ENCODE results near the gene GRAMD1C. TPM values are rescaled to one million over a fixed set of nuclear protein-coding genes. Genes with fewer than 3 reads are reported as not detected.

GRAMD1C gene
- total and polyA plus RNA-seq, 2 experiments from 2014 or later, result 3.2 to 6.0 TPM

DNA sequence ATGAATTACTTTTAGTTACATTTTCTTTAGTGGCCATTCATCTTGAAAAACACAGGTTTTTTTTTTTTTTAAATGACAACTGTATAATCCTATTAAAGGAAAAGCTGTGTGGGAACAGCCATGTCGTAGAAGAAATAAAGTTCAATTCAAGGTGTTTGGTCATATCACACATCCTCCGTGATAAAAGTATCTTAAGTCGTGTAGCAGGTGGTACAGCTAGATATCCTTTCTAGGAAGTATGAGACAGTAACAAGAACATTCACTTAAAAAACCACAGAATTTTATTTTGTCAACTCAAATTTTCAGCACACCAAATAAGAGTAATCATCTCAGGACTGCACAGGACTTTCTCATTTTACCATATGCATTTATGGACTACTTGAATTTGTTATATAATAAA lies 125.3 kb downstream of the GRAMD1C start:
- no peak overlapping the region for H3K4me3 ChIP-seq
- H4K20me1 ChIP-seq (ENCODE audit: insufficient read depth), result no peaks in the 10 kb centered on the region
- 0 out of 2 replicates have a peak, but pooled peaks cover 2% of the 10 kb centered on the region for H3K4me1 ChIP-seq (ENCODE audit: insufficient read depth)
- no peaks in the 10 kb centered on the region for H3K36me3 ChIP-seq (ENCODE audit: low read depth)
- in situ Hi-C loops (cut with MboI), result no loop called here
- no peak overlapping the region for H3K9ac ChIP-seq
- no peak overlapping the region for H3K4me2 ChIP-seq (ENCODE audit: unreplicated experiment)
- DNase-seq, result no peak
- 0 out of 2 replicates have a peak, but pooled peaks cover 3% of the 10 kb centered on the region for H3K9me2 ChIP-seq (ENCODE audit: insufficient read depth)
- H3K79me2 ChIP-seq (ENCODE audit: insufficient read depth), result no peaks in the 10 kb centered on the region
- no peak overlapping the region for H2AFZ ChIP-seq
- H3K27me3 ChIP-seq (replicated peaks; ENCODE audit: insufficient read depth), result no peaks in the 10 kb centered on the region
- H3F3A ChIP-seq (ENCODE audit: insufficient read depth), result 0 out of 2 replicates have a peak, but pooled peaks cover 3% of the 10 kb centered on the region
- no peak for TF ChIP-seq EZH2 (IDR thresholded peaks at IDR 0.05; ENCODE audit: insufficient read depth, poor library complexity, severe bottlenecking)
- no peak for TF ChIP-seq EZH2phosphoT487 (IDR thresholded peaks at IDR 0.05; ENCODE audit: insufficient read depth, low read depth)
- no peak overlapping the region for H3K27ac ChIP-seq
- 92 to 93% methylated on average over 3 of the region's 3 CpGs for WGBS, 2 experiments (ENCODE audit: low coverage in 1 of 2, low lambda C conversion rate in 2 of 2, missing lambda C conversion rate in 2 of 2)
- H3K9me3 ChIP-seq (ENCODE audit: low read depth), result no peaks in the 10 kb centered on the region

DNA sequence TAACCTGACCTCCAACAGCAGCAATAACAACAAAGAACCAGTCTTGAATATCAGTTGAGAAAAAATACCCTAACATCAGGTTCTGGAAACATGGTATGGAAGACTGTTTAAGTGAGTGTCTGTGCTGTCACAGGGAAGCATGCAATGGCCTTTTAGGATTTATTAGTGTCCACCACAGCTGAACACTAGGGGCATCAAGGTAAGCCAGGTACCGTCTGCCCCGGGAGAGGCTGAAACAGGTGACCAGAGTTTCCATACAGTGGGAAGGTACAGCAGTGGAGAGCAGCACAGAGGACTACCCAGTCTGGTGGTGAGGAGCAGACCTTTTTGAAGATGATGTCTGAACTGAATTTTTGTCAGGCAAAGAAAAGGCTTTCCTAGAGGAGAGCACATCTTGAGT lies 127.6 kb downstream of the GRAMD1C start:
- Histone ChIP-seq H3F3A (ENCODE audit: insufficient read depth) (peaks cover 15% of the 10 kb centered on the region; the same call in 1 of the 2 replicates), H3K9me3 (ENCODE audit: low read depth) (no peaks in the 10 kb centered on the region), H3K4me1 (ENCODE audit: insufficient read depth) (0 out of 2 replicates have a peak, but pooled peaks cover 9% of the 10 kb centered on the region), H2AFZ (no peak overlapping the region), H3K9me2 (ENCODE audit: insufficient read depth) (0 out of 2 replicates have a peak, but pooled peaks cover 3% of the 10 kb centered on the region), H3K4me3 (no peak overlapping the region), H3K36me3 (ENCODE audit: low read depth) (no peaks in the 10 kb centered on the region), H3K27ac (no peak overlapping the region), H3K27me3 (replicated peaks; ENCODE audit: insufficient read depth) (no peaks in the 10 kb centered on the region), H3K9ac (no peak overlapping the region), H3K4me2 (ENCODE audit: unreplicated experiment) (no peak overlapping the region), H4K20me1 (ENCODE audit: insufficient read depth) (no peaks in the 10 kb centered on the region), H3K79me2 (ENCODE audit: insufficient read depth) (no peaks in the 10 kb centered on the region)
- TF ChIP-seq EZH2 (IDR thresholded peaks at IDR 0.05; ENCODE audit: insufficient read depth, poor library complexity, severe bottlenecking) (no peak), EZH2phosphoT487 (IDR thresholded peaks at IDR 0.05; ENCODE audit: insufficient read depth, low read depth) (no peak)
- in situ Hi-C loops (cut with MboI), result no loop called here
- DNase-seq, result no peak
- 93 to 98% methylated on average over 2 of the region's 2 CpGs for WGBS, 2 experiments (ENCODE audit: low coverage in 1 of 2, low lambda C conversion rate in 2 of 2, missing lambda C conversion rate in 2 of 2)

DNA sequence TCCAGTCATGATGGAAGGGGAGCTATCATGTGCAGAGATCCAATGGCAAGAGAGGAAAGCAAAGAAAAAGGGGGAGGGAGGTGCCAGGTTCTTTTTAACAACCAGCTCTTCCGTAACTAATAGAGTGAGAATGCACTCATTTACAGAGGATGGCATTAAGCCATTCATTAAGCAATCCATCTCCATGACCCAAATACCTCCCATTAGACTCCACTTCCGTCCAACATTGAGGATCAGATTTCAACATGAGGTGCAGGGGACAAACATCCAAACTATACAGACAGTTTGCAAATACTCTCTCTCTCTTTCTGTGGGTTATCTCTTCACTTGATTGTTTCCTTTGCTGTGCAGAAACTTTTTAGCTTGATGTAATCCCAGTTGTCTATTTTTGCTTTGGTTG lies 130.4 kb downstream of the GRAMD1C start:
- in situ Hi-C loops (cut with MboI), result no loop called here
- Histone ChIP-seq H3K9me3 (ENCODE audit: low read depth) (peaks cover 3% of the 10 kb centered on the region), H3K4me1 (ENCODE audit: insufficient read depth) (0 out of 2 replicates have a peak, but pooled peaks cover 9% of the 10 kb centered on the region), H3K36me3 (ENCODE audit: low read depth) (0 out of 2 replicates have a peak, but pooled peaks cover 3% of the 10 kb centered on the region), H4K20me1 (ENCODE audit: insufficient read depth) (no peaks in the 10 kb centered on the region), H3F3A (ENCODE audit: insufficient read depth) (peaks cover 15% of the 10 kb centered on the region; the same call in 1 of the 2 replicates), H3K4me3 (no peak overlapping the region), H3K4me2 (ENCODE audit: unreplicated experiment) (peak overlapping the region; percentile 3), H2AFZ (no peak overlapping the region; the same call in 1 of the 2 replicates), H3K9ac (no peak overlapping the region), H3K27me3 (replicated peaks; ENCODE audit: insufficient read depth) (no peaks in the 10 kb centered on the region), H3K9me2 (ENCODE audit: insufficient read depth) (0 out of 2 replicates have a peak, but pooled peaks cover 3% of the 10 kb centered on the region), H3K27ac (no peak overlapping the region), H3K79me2 (ENCODE audit: insufficient read depth) (no peaks in the 10 kb centered on the region)
- no peak for TF ChIP-seq EZH2phosphoT487 (IDR thresholded peaks at IDR 0.05; ENCODE audit: insufficient read depth, low read depth)
- TF ChIP-seq EZH2 (IDR thresholded peaks at IDR 0.05; ENCODE audit: insufficient read depth, poor library complexity, severe bottlenecking), result no peak
- WGBS, 2 experiments (ENCODE audit: low coverage in 1 of 2, low lambda C conversion rate in 2 of 2, missing lambda C conversion rate in 2 of 2), result 4 to 8% methylated on average over 2 of the region's 2 CpGs
- peak; percentile 51 for DNase-seq

DNA sequence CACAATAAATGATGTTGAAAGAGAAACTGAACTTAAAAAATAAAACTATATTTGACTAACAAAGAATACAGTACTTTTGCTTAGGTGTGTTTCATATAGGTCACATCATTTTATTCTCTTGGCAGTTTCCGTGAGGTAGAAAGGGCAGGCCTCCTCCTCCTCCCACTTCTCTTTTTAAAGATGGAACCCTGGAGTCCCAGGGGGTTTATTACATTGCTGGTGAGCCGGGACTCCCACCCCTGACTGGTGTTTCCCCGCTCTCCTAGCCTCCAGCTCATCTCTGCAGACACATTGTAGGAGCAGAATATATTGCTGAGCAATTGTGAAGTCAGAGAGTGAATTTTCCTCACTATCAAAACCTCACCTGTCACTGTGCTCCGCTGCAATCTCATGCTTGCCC lies 139.2 kb downstream of the GRAMD1C start:
- Histone ChIP-seq H3K9me2 (ENCODE audit: insufficient read depth) (no peaks in the 10 kb centered on the region), H3K4me3 (no peak overlapping the region), H3K27ac (no peak overlapping the region), H3K4me1 (ENCODE audit: insufficient read depth) (no peaks in the 10 kb centered on the region), H2AFZ (no peak overlapping the region), H3K27me3 (replicated peaks; ENCODE audit: insufficient read depth) (no peaks in the 10 kb centered on the region), H3K4me2 (ENCODE audit: unreplicated experiment) (no peak overlapping the region), H3K9ac (no peak overlapping the region), H4K20me1 (ENCODE audit: insufficient read depth) (no peaks in the 10 kb centered on the region), H3F3A (ENCODE audit: insufficient read depth) (no peaks in the 10 kb centered on the region), H3K9me3 (ENCODE audit: low read depth) (peaks cover 3% of the 10 kb centered on the region), H3K79me2 (ENCODE audit: insufficient read depth) (no peaks in the 10 kb centered on the region), H3K36me3 (ENCODE audit: low read depth) (peaks cover 7% of the 10 kb centered on the region; the same call in 1 of the 2 replicates)
- no peak for TF ChIP-seq EZH2phosphoT487 (IDR thresholded peaks at IDR 0.05; ENCODE audit: insufficient read depth, low read depth)
- no peak for TF ChIP-seq EZH2 (IDR thresholded peaks at IDR 0.05; ENCODE audit: insufficient read depth, poor library complexity, severe bottlenecking)
- whole genome bisulfite sequencing, 2 experiments (ENCODE audit: low coverage in 1 of 2, low lambda C conversion rate in 2 of 2, missing lambda C conversion rate in 2 of 2), result 84 to 85% methylated on average over 4 of the region's 4 CpGs
- DNase-seq, result no peak
- in situ Hi-C loops (cut with MboI), result no loop called here

All from GM23248 (cell line).